GM12801 (cell line): ENCODE data around the gene DTNA.

Source experiments
- CTCF ChIP-seq: IDR thresholded peaks from one replicate; pipeline ENCODE4 v1.5.1; 2011; ENCODE audit warnings: control low read depth; ENCODE audit not compliant: insufficient read length; ENCODE audit errors: extremely low read depth

Gene DTNA

GRCh38 chr18:34741401-34741800 lies 31.3 kb downstream of the DTNA start:
- TF ChIP-seq CTCF, result no peak

GRCh38 chr18:34742891-34743341 lies 32.8 kb downstream of the DTNA start:
- TF ChIP-seq CTCF, result no peak

GRCh38 chr18:34744569-34744968 lies 34.5 kb downstream of the DTNA start:
- TF ChIP-seq CTCF, result no peak

- TF ChIP-seq CTCF, result no peak
Measured at GRCh38 chr18:34746614-34747013, 36.5 kb downstream of the DTNA start.

GRCh38 chr18:34749721-34750120 lies 39.6 kb downstream of the DTNA start:
- TF ChIP-seq CTCF, result no peak

- TF ChIP-seq CTCF, result no peak
Measured at GRCh38 chr18:34752056-34752455, 42.0 kb downstream of the DTNA start.

- no peak for TF ChIP-seq CTCF
Measured at GRCh38 chr18:34754300-34754699, 44.2 kb downstream of the DTNA start.

GRCh38 chr18:34757666-34758065 lies 47.6 kb downstream of the DTNA start:
- TF ChIP-seq CTCF, result no peak
